NCI-H1105 treated with DMSO at 0.1 percent for 48 hours (cell line): ENCODE measurements around the gene PROX2.

ENCODE experiments used
- DNase-seq: peaks from one replicate; lab custom pipeline; 2025; lab: John Stamatoyannopoulos, UW

Gene PROX2

GRCh38 chr14:74841230-74842207 lies 34.4 kb downstream of the PROX2 start:
- no peak for DNase-seq

- no peak for DNase-seq
These were observed 35.3 kb downstream of the PROX2 start for GRCh38 chr14:74840603-74841030.

- no peak for DNase-seq
These were observed 37.8 kb downstream of the PROX2 start for GRCh38 chr14:74838166-74838565.

GRCh38 chr14:74836251-74836960 lies 39.5 kb downstream of the PROX2 start:
- no peak for DNase-seq

GRCh38 chr14:74835645-74836250 lies 40.2 kb downstream of the PROX2 start:
- DNase-seq, result no peak

- DNase-seq, result no peak
These were observed 41.1 kb downstream of the PROX2 start for GRCh38 chr14:74834692-74835392.

- no peak for DNase-seq
These were observed 43.1 kb downstream of the PROX2 start for GRCh38 chr14:74832849-74833248.

GRCh38 chr14:74829251-74829650 lies 46.7 kb downstream of the PROX2 start:
- no peak for DNase-seq

- DNase-seq, result no peak
These were observed 49.4 kb downstream of the PROX2 start for GRCh38 chr14:74826574-74826973.
